ENCODE data around the gene PACSIN3.

DNA sequence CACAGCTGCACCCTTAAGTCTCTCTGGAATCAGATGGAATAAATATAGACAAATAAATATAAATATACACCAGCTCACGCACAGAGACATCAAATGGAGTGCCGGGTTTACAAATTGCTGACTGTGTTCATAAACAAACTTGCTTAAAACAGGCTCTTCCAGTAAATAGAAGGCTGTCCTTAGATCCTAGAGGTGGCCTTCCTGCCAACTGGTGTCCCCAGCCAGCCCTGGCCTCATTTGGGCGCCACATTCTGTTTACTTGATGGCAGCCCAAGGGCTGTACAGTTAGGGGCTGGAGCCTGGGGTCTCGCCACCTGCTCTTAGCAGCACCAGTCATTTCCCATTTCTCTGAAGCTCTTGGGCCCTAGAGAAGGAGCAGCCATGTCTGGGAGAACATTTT, 30.4 kb downstream of the PACSIN3 start:
- TF ChIP-seq, protein P1, sequence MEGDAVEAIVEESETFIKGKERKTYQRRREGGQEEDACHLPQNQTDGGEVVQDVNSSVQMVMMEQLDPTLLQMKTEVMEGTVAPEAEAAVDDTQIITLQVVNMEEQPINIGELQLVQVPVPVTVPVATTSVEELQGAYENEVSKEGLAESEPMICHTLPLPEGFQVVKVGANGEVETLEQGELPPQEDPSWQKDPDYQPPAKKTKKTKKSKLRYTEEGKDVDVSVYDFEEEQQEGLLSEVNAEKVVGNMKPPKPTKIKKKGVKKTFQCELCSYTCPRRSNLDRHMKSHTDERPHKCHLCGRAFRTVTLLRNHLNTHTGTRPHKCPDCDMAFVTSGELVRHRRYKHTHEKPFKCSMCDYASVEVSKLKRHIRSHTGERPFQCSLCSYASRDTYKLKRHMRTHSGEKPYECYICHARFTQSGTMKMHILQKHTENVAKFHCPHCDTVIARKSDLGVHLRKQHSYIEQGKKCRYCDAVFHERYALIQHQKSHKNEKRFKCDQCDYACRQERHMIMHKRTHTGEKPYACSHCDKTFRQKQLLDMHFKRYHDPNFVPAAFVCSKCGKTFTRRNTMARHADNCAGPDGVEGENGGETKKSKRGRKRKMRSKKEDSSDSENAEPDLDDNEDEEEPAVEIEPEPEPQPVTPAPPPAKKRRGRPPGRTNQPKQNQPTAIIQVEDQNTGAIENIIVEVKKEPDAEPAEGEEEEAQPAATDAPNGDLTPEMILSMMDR (IDR thresholded peaks at IDR 0.05): no peak
- TF ChIP-seq POLR2AphosphoS5 (IDR thresholded peaks at IDR 0.05; ENCODE audit: insufficient read depth in 1 of 2, low read depth in 1 of 2): no peak
- TF ChIP-seq POLR2A (IDR thresholded peaks at IDR 0.05): no peak

All from vagina (tissue), 2 donors.